GM19467 (cell line): ENCODE results near the gene TIGIT.

Experiments
- ATAC-seq: cut with Tn5 transposase; IDR thresholded peaks from one replicate; pipeline ENCODE4 v1.9.1; 2021; ENCODE audit warnings: mild to moderate bottlenecking, moderate library complexity; ENCODE audit not compliant: unreplicated experiment

Gene TIGIT

DNA sequence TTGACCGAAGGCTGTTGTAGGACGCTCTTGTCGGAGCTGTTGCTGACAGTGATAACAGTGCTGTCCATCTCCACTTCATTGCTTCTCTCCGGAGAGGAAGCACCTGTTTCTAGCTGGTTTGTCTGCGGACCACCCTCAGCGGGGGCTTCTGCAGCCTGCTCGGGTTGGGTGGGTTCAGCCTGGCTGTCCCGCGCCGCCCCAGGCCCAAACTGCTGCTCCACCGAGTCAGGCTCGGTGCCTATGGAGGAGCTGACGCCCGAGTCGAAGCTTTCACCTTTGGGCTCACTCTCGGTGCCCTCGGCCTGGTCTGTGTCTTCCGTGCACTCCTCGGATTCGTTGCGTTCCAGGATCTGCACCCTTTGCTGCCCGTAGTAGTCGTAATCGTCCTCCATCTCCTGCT is 56.9 kb downstream of the TIGIT start:
- ATAC-seq = no peak

- ATAC-seq = no peak
These were observed 57.4 kb downstream of the TIGIT start for GRCh38 chr3:114351123-114351821.

GRCh38 chr3:114351822-114352145 is 58.0 kb downstream of the TIGIT start:
- ATAC-seq = no peak

GRCh38 chr3:114355653-114356052 is 61.8 kb downstream of the TIGIT start:
- no peak for ATAC-seq

DNA sequence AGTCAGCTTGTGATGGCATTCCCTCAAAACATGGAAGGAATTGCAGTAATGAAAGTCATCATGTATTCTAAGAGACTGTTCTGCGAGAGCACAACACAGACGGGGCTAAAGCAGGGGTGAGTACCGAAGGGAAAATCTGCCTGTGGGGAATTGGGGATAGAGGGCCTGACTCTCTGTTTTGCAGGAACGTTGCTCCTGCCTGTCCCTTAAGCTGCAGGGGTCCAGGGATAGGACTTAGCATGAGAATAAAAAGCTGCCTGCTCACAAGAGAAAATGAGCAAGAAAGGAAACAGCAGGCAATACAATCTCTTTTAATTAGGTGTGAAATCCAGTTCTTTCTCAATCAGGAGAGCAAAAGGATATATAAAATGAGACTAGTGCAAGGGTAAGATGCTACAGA is 62.2 kb downstream of the TIGIT start:
- no peak for ATAC-seq

DNA sequence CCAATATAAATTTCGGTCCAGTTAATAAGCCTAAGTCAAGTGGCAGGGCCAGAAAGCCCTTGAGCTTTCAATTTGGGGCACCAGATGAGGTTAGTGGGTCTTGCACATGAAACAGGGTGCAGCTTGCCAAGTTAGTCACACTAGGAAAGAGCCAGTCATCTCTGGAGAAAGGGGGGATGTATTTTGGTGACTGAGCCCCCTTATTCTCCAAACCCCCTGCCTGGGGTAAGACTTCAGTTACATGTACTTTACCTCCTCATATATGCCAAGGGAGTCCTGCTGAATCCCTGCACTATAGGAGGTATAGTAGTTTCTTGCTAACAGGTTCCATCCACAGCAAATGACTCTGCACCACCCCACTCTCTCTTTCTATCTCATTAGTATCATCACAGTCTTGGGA is 62.7 kb downstream of the TIGIT start:
- ATAC-seq = no peak
